ENCODE data around the gene PRDM11. TPM values are rescaled to one million over a fixed set of nuclear protein-coding genes. Genes with fewer than 3 reads are reported as not detected.

PRDM11 gene
- total RNA-seq, 1 experiment from 2014 or later: 10.7 TPM

DNA sequence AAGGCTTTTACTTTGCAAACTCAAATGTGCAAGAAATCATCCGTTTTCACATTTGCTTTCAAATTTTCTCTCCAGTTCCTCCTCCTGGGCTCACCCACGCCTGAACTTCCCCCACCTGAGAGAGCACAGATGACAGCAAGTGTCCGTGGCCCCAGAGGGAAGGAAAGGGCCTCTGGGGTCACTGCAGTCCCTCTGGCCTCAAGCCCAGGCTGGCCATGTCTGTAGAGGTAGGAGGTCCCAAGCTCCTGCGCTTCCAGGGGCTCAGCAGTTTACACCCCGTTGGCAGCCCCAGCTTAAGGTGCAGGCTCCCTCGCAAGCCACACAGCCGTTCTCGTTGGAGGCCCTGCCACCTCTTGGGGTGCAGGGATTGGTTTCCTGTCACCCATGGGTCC lies 40.5 kb upstream of the PRDM11 start:
- H3F3A ChIP-seq (ENCODE audit: insufficient read depth, low read depth): no peaks in the 10 kb centered on the region
- no peak overlapping the region for H3K4me3 ChIP-seq
- H3K79me2 ChIP-seq (ENCODE audit: low read depth): no peaks in the 10 kb centered on the region
- no peaks in the 10 kb centered on the region for H3K9me2 ChIP-seq (ENCODE audit: insufficient read depth)
- no TSS peak for BruUV-seq (replicated peaks)
- DNase-seq: no peak
- H3K27me3 ChIP-seq (ENCODE audit: insufficient read depth, low read depth): peaks cover 21% of the 10 kb centered on the region; the same call in 1 of the 2 replicates
- H4K20me1 ChIP-seq (ENCODE audit: insufficient read depth): no peaks in the 10 kb centered on the region
- H3K4me2 ChIP-seq: no peak overlapping the region
- intact Hi-C loops (cut with micrococcal nuclease; ENCODE audit: unreplicated experiment): loop anchor here (1.0 to 2.0 kb wide), 2 partner anchors 179 to 485 kb away; no protein-coding TSS in a partner anchor
- no peaks in the 10 kb centered on the region for H3K36me3 ChIP-seq (ENCODE audit: low read depth)
- POLR2A ChIA-PET (ENCODE audit: unreplicated experiment): no interaction called here
- TF ChIP-seq EZH2 (IDR thresholded peaks at IDR 0.05; ENCODE audit: low read depth): no peak
- TF ChIP-seq, protein P1, sequence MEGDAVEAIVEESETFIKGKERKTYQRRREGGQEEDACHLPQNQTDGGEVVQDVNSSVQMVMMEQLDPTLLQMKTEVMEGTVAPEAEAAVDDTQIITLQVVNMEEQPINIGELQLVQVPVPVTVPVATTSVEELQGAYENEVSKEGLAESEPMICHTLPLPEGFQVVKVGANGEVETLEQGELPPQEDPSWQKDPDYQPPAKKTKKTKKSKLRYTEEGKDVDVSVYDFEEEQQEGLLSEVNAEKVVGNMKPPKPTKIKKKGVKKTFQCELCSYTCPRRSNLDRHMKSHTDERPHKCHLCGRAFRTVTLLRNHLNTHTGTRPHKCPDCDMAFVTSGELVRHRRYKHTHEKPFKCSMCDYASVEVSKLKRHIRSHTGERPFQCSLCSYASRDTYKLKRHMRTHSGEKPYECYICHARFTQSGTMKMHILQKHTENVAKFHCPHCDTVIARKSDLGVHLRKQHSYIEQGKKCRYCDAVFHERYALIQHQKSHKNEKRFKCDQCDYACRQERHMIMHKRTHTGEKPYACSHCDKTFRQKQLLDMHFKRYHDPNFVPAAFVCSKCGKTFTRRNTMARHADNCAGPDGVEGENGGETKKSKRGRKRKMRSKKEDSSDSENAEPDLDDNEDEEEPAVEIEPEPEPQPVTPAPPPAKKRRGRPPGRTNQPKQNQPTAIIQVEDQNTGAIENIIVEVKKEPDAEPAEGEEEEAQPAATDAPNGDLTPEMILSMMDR (conservative IDR thresholded peaks at IDR 0.05): no peak
- no peak overlapping the region for H2AFZ ChIP-seq
- H3K4me1 ChIP-seq (replicated peaks; ENCODE audit: insufficient read depth): no peaks in the 10 kb centered on the region
- CTCF ChIA-PET: interaction anchor here (0.9 to 4.3 kb wide), 2 partner anchors 169 to 484 kb away, joined by 3 to 27 read pairs; no protein-coding TSS in a partner anchor
- no peaks in the 10 kb centered on the region for H3K9me3 ChIP-seq (ENCODE audit: insufficient read depth, low read depth)
- no peak overlapping the region for H3K27ac ChIP-seq

DNA sequence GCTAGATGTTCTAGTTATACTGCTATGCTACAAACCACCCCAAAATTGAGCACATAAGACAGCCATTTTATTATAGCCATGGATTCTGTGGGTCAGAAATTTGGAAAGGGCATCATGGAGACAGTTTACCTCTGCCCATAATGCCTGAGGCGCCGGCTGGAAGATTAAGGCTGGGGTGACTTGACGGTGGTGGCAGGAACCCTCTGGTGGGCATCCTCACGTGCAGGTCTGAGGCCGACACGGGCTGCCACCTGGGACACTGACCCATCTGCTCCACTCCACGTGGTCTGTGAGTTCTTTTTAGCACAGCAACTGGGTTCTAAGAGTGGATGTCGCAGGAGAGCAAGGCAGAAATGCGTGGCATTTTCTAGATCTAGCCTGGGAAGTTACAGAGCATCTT lies 40.0 kb upstream of the PRDM11 start:
- no peak overlapping the region for H3K4me2 ChIP-seq
- H3K9me2 ChIP-seq (ENCODE audit: insufficient read depth): no peaks in the 10 kb centered on the region
- H4K20me1 ChIP-seq (ENCODE audit: insufficient read depth): no peaks in the 10 kb centered on the region
- ChIA-PET POLR2A (ENCODE audit: unreplicated experiment) (no interaction called here), CTCF (interaction anchor here (4.3 kb wide), 1 partner anchor 169 kb away, joined by 27 read pairs; no protein-coding TSS in a partner anchor)
- no TSS peak for BruUV-seq (replicated peaks)
- no peak overlapping the region for H3K27ac ChIP-seq
- no peaks in the 10 kb centered on the region for H3K4me1 ChIP-seq (replicated peaks; ENCODE audit: insufficient read depth)
- H3K27me3 ChIP-seq (ENCODE audit: insufficient read depth, low read depth): peaks cover 20% of the 10 kb centered on the region; the same call in 1 of the 2 replicates
- TF ChIP-seq EZH2 (IDR thresholded peaks at IDR 0.05; ENCODE audit: low read depth): no peak
- TF ChIP-seq, protein P1 (conservative IDR thresholded peaks at IDR 0.05): no peak
- intact Hi-C loops (cut with micrococcal nuclease; ENCODE audit: unreplicated experiment): no loop called here
- no peak for DNase-seq
- H3F3A ChIP-seq (ENCODE audit: insufficient read depth, low read depth): no peaks in the 10 kb centered on the region
- H3K9me3 ChIP-seq (ENCODE audit: insufficient read depth, low read depth): no peaks in the 10 kb centered on the region
- H3K79me2 ChIP-seq (ENCODE audit: low read depth): no peaks in the 10 kb centered on the region
- H2AFZ ChIP-seq: no peak overlapping the region
- H3K36me3 ChIP-seq (ENCODE audit: low read depth): no peaks in the 10 kb centered on the region
- H3K4me3 ChIP-seq: no peak overlapping the region

DNA sequence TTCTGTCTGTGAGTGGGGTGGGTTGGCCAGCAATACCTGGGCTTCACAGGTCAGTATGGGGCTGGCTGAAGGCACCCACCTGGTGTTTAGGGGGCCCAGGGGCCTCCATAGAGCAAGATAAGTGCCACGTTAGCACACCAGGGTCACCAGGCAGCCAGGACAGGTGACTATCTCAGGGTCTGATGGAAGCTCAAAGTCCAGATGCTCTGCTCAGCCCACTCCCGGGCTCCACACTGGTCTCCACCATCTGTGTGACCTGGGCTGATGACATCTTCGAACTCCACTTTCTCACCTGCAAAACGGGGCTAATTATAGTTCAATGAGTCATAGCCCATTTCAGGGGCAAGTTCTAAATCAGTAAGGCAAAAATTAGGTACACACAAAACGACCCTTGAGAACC lies 39.4 kb upstream of the PRDM11 start:
- Histone ChIP-seq H2AFZ (no peak overlapping the region), H3K79me2 (ENCODE audit: low read depth) (no peaks in the 10 kb centered on the region), H3K4me3 (no peak overlapping the region), H3K27ac (no peak overlapping the region), H3K9me3 (ENCODE audit: insufficient read depth, low read depth) (no peaks in the 10 kb centered on the region), H3K36me3 (ENCODE audit: low read depth) (no peaks in the 10 kb centered on the region), H4K20me1 (ENCODE audit: insufficient read depth) (no peaks in the 10 kb centered on the region), H3K4me1 (replicated peaks; ENCODE audit: insufficient read depth) (no peaks in the 10 kb centered on the region), H3K9me2 (ENCODE audit: insufficient read depth) (no peaks in the 10 kb centered on the region), H3K27me3 (ENCODE audit: insufficient read depth, low read depth) (peaks cover 20% of the 10 kb centered on the region; the same call in 1 of the 2 replicates), H3F3A (ENCODE audit: insufficient read depth, low read depth) (no peaks in the 10 kb centered on the region), H3K4me2 (no peak overlapping the region)
- ChIA-PET CTCF (no interaction called here), POLR2A (ENCODE audit: unreplicated experiment) (no interaction called here)
- BruUV-seq (replicated peaks): no TSS peak
- TF ChIP-seq, protein P1 (conservative IDR thresholded peaks at IDR 0.05): no peak
- TF ChIP-seq EZH2 (IDR thresholded peaks at IDR 0.05; ENCODE audit: low read depth): no peak
- intact Hi-C loops (cut with micrococcal nuclease; ENCODE audit: unreplicated experiment): no loop called here
- no peak for DNase-seq

All from PC-9 (cell line).